HepG2 (cell line): ENCODE results near the gene SAYSD1. TPM values are rescaled to one million over a fixed set of nuclear protein-coding genes. Genes with fewer than 3 reads are reported as not detected.

Source experiments
- ATAC-seq: fragments of 200-7000 bp; cut with Tn5 transposase; 3 replicates; pipeline ENCODE4 v1.9.1; 2020; ENCODE audit warnings: mild to moderate bottlenecking, moderate library complexity
- BruUV-seq: library from RNA; stranded (reverse); fragments of 400-500 nt; replicated peaks from 2 replicates; lab custom pipeline; 2021; lab: Mats Ljungman, UMichigan
- CTCF ChIA-PET: fragments of 300-600 bp; formaldehyde crosslinking; extraction: SDS; loops from one replicate; lab custom pipeline; 2021; ENCODE audit warnings: low total read pairs, inconsistent platforms, low intra/inter-chr PET ratio; lab: Yijun Ruan, JAX
- POLR2A ChIA-PET: fragments of 350-600 bp; sonication (Branson Sonifier 250); formaldehyde crosslinking; loops from one replicate; lab custom pipeline; 2020; ENCODE audit warnings: antibody characterized with exemption, inconsistent platforms; lab: Yijun Ruan, JAX
- DNase-seq: peaks from one replicate; pipeline ENCODE4 v3.0.0-alpha.2; 2015; ENCODE audit warnings: low spot score
- FAIRE-seq: peaks from 3 replicates; lab custom pipeline; 2011; peaks lifted over from hg19 to GRCh38; lab: Jason Lieb, UNC
- H2AFZ ChIP-seq: one replicate; pipeline ENCODE4 v1.6.1; 2011; ENCODE audit warnings: low read length, inconsistent platforms
- H3K27ac ChIP-seq: fragments of 300-600 bp; 3 replicates; pipeline ENCODE4 v1.8.0; 2011; ENCODE audit warnings: mixed run types, mild to moderate bottlenecking, mixed read lengths, low read length, inconsistent platforms; ENCODE audit not compliant: insufficient read depth; ENCODE audit errors: extremely low read length
- H3K27me3 ChIP-seq, 2 experiments: fragments of 200-600 bp in 1 of 2; 2 replicates in 1 of 2; 3 replicates in 1 of 2; pipeline versions ENCODE4 v1.6.0 to v1.8.0; 2011; ENCODE audit warnings: low read length in 2 of 2, mild to moderate bottlenecking in 2 of 2, moderate library complexity in 2 of 2, inconsistent platforms in 1 of 2; ENCODE audit not compliant: insufficient read depth in 2 of 2, control insufficient read depth in 1 of 2
- H3K36me3 ChIP-seq, 2 experiments: fragments of 200-600 bp in 1 of 2; replicated peaks in 1 of 2; 2 replicates in 1 of 2; 3 replicates in 1 of 2; pipeline versions ENCODE4 v1.5.1 to v1.8.0; 2011; ENCODE audit warnings: low read length in 2 of 2, inconsistent platforms in 1 of 2; ENCODE audit not compliant: insufficient read depth in 2 of 2, control insufficient read depth in 1 of 2
- H3K4me1 ChIP-seq: 2 replicates; pipeline ENCODE4 v1.5.1; 2012; ENCODE audit warnings: low read length, inconsistent platforms; ENCODE audit not compliant: insufficient read depth
- H3K4me2 ChIP-seq: 2 replicates; pipeline ENCODE4 v1.6.0; 2011; ENCODE audit warnings: low read depth, low read length, inconsistent platforms
- H3K4me3 ChIP-seq, 3 experiments: fragments of 200-600 bp in 1 of 3; sonication (generic), shearing (Covaris generic) in 1 of 3; replicated peaks in 1 of 3; 2 replicates each; pipeline ENCODE4 v1.5.1; 2011 to 2016; ENCODE audit warnings: low read length in 3 of 3, inconsistent platforms in 2 of 3, low read depth in 2 of 3, mild to moderate bottlenecking in 2 of 3, control low read depth in 1 of 3, mixed read lengths in 1 of 3; ENCODE audit not compliant: insufficient read depth in 1 of 3
- H3K79me2 ChIP-seq: one replicate; pipeline ENCODE4 v1.6.1; 2011; ENCODE audit warnings: low read length, inconsistent platforms; ENCODE audit not compliant: insufficient read depth
- H3K9ac ChIP-seq: 2 replicates; pipeline ENCODE4 v1.6.0; 2011; ENCODE audit warnings: mild to moderate bottlenecking, low read depth, low read length, inconsistent platforms; ENCODE audit not compliant: insufficient read depth
- H3K9me3 ChIP-seq: 2 replicates; pipeline ENCODE4 v1.5.1; 2012; ENCODE audit warnings: mild to moderate bottlenecking, low read length
- H4K20me1 ChIP-seq: 2 replicates; pipeline ENCODE4 v1.6.0; 2011; ENCODE audit warnings: inconsistent platforms, mild to moderate bottlenecking, low read length, moderate library complexity; ENCODE audit not compliant: insufficient read depth
- BORCS8-MEF2B ChIP-seq: sonication (generic); formaldehyde crosslinking; IDR thresholded peaks from 2 replicates; pipeline ENCODE4 v1.8.0; 2022; ENCODE audit warnings: mild to moderate bottlenecking, missing genetic modification reagents
- ELF1 ChIP-seq: sonication (generic); formaldehyde crosslinking; IDR thresholded peaks from 2 replicates; pipeline ENCODE4 v1.4.0; 2020; ENCODE audit warnings: missing genetic modification reagents
- ELF4 ChIP-seq: sonication (generic); formaldehyde crosslinking; IDR thresholded peaks from 2 replicates; pipeline ENCODE4 v1.5.0; 2020; ENCODE audit warnings: missing genetic modification reagents, mild to moderate bottlenecking, moderate library complexity, borderline replicate concordance
- LRRFIP1 ChIP-seq: sonication (generic); formaldehyde crosslinking; conservative IDR thresholded peaks from 2 replicates; pipeline ENCODE4 v1.4.0; 2020; ENCODE audit warnings: missing genetic modification reagents
- PRPF4 ChIP-seq: fragments of 200-400 bp; formaldehyde crosslinking; IDR thresholded peaks from 2 replicates; pipeline ENCODE4 v1.6.1; 2016; ENCODE audit warnings: low read length, low read depth; ENCODE audit not compliant: poor library complexity, severe bottlenecking
- RBM39 ChIP-seq: fragments of 200-400 bp; formaldehyde crosslinking; IDR thresholded peaks from one replicate; pipeline ENCODE4 v1.6.1; 2018; ENCODE audit warnings: antibody characterized with exemption, mild to moderate bottlenecking, low read depth, low read length; ENCODE audit not compliant: poor library complexity, severe bottlenecking
- SOX13 ChIP-seq, 3 experiments: fragments of 450-650 bp in 1 of 3; sonication (generic) in 1 of 3; formaldehyde crosslinking in 1 of 3; IDR thresholded peaks in 2 of 3; conservative IDR thresholded peaks in 1 of 3; 2 replicates each; pipeline versions ENCODE4 v1.5.0 to v1.6.1; 2016 to 2020; ENCODE audit warnings: antibody characterized with exemption in 1 of 3, mild to moderate bottlenecking in 1 of 3, missing compliant biosample characterization in 1 of 3, missing genetic modification reagents in 1 of 3, moderate library complexity in 1 of 3
- ZFY ChIP-seq: sonication (generic); formaldehyde crosslinking; IDR thresholded peaks from 2 replicates; pipeline ENCODE4 v1.4.0; 2020; ENCODE audit warnings: missing genetic modification reagents
- ZNF136 ChIP-seq: sonication (generic); formaldehyde crosslinking; IDR thresholded peaks from 2 replicates; pipeline ENCODE4 v1.8.1; 2022; ENCODE audit warnings: low read depth, mild to moderate bottlenecking, moderate library complexity, missing genetic modification reagents
- ZNF318 ChIP-seq: sonication (generic); formaldehyde crosslinking; IDR thresholded peaks from 2 replicates; pipeline ENCODE4 v1.4.0; 2020; ENCODE audit warnings: mild to moderate bottlenecking, missing genetic modification reagents
- ZSCAN5A ChIP-seq: sonication (generic); formaldehyde crosslinking; IDR thresholded peaks from 2 replicates; pipeline ENCODE4 v1.8.0; 2022; ENCODE audit warnings: mild to moderate bottlenecking, missing genetic modification reagents, borderline replicate concordance
- WGBS: methylation state at CpG from one replicate; pipeline ENCODE4 v1.1.6; 2017; ENCODE audit warnings: low lambda C conversion rate; 5-methylcytosine and 5-hydroxymethylcytosine counted together
- in situ Hi-C: cut with HindIII; loops from 2 replicates; pipeline ENCODE4 v1.10.0; 2017; ENCODE audit warnings: low pct_unique_long_range_greater_than_20kb; ENCODE audit not compliant: extremely low pct_ligation_motif_present
- intact Hi-C: fragments of 100-400 bp; cut with micrococcal nuclease; formaldehyde crosslinking; loops from one replicate; pipeline ENCODE4 v1.10.0; 2022; ENCODE audit not compliant: unreplicated experiment
- polyA plus RNA-seq, 8 experiments: library from polyadenylated mRNA; depleted of rRNA in 3 of 8; stranded (reverse) in 7 of 8; unstranded in 1 of 8; fragments of >200 nt; fragmentation: Illumina TruSeq in 4 of 8; extraction: Trizol in 4 of 8; gene quantifications; 2 replicates each; pipeline versions ENCODE4 v1.2.1 to v1.2.3, GENCODE V29; 2011 to 2016; ENCODE audit warnings: low read depth in 4 of 8, missing spikeins in 1 of 8, mixed read lengths in 1 of 8; ENCODE audit not compliant: insufficient read depth in 1 of 8
- total RNA-seq, 5 experiments: library from RNA; depleted of rRNA; stranded (reverse); fragments of >200 nt; fragmentation: Illumina TruSeq; extraction: Trizol; gene quantifications; 2 replicates each; pipeline ENCODE4 v1.2.3, GENCODE V29; 2016; ENCODE audit warnings: low read depth in 1 of 5

SAYSD1 gene
- total and polyA plus RNA-seq, 2 of the 13 experiments (the other 11 are each of a cell fraction or from before 2014, with no cell fraction given): 10.1 to 16.0 TPM

GRCh38 chr6:39074486-39074885 is 40.5 kb downstream of the SAYSD1 start:
- ChIA-PET POLR2A (no interaction called here), CTCF (no interaction called here)
- in situ Hi-C loops (no loop called here), intact Hi-C loops (no loop called here)
- Histone ChIP-seq H3K27ac (no peak overlapping the region), H3K4me2 (no peak overlapping the region), H3K4me3 (no peak overlapping the region), H4K20me1 (no peaks in the 10 kb centered on the region), H3K79me2 (no peaks in the 10 kb centered on the region), H3K9ac (no peak overlapping the region), H3K9me3 (no peaks in the 10 kb centered on the region), H3K27me3 (peaks cover 8 to 9% of the 10 kb centered on the region in 2 experiments; a peak in 4 of 5 replicates), H3K36me3 (no peaks in the 10 kb centered on the region), H2AFZ (no peak overlapping the region), H3K4me1 (no peaks in the 10 kb centered on the region)
- WGBS: 10% methylated on average over 9 of the region's 9 CpGs
- no TSS peak for BruUV-seq
- ATAC-seq (no peak), FAIRE-seq (no peak), DNase-seq (no peak)
- no peak for TF ChIP-seq ELF4 (CRISPR knock-in tag)
- no peak for TF ChIP-seq ZNF318 (CRISPR knock-in tag)
- TF ChIP-seq RBM39: no peak
- TF ChIP-seq SOX13 (IDR thresholded peaks at IDR 0.05): no peak
- no peak for TF ChIP-seq SOX13 (CRISPR knock-in tag; conservative IDR thresholded peaks at IDR 0.05 in 1 of 2, IDR thresholded peaks at IDR 0.05 in 1 of 2)
- no peak for TF ChIP-seq PRPF4
- no peak for TF ChIP-seq ZSCAN5A
- TF ChIP-seq LRRFIP1: no peak
- TF ChIP-seq ELF1 (CRISPR knock-in tag): no peak
- TF ChIP-seq ZFY (CRISPR knock-in tag): no peak
- TF ChIP-seq BORCS8-MEF2B (CRISPR knock-in tag): no peak
- no peak for TF ChIP-seq ZNF136 (CRISPR knock-in tag)
